ENCODE measurements around the gene FHAD1.
A peak's percentile ranks its signal among the peaks of the same experiment; 100 is the strongest.

FHAD1 gene

DNA sequence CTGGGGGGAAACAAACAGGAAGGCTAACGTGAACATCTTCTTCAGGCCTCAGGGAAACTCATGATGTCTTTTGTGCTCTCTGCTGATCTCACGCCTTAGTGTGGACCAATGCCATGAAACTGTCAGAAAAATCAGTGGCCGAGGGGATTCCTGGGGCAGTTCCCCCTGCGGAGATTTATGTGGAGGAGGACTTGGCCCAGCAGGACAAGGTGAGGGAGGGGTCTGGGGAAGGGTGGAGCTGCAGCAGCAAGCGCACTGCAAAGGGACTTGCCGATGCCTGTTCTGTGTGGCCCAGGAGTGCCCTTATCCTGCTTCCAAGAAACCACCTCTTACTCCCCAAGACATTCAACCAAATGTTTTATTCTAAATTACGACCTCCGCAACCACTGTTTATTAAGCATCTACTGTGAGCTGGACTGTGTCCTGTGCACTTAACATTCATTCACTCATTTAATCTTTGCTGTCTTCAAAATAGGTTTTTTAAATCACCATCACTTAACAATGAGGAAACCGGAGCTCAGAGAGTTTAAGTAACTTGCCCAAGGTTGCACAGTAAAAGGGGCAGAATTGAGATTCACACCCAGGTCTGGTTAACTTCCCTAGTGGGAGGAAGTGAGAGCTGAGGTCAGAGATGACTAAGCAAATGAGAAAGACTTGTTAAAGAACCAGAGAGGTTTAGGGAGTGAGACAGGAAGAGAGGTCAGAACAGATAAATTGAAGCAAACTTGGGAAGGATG lies 49.7 kb downstream of the FHAD1 start:
- TF ChIP-seq, protein P1, sequence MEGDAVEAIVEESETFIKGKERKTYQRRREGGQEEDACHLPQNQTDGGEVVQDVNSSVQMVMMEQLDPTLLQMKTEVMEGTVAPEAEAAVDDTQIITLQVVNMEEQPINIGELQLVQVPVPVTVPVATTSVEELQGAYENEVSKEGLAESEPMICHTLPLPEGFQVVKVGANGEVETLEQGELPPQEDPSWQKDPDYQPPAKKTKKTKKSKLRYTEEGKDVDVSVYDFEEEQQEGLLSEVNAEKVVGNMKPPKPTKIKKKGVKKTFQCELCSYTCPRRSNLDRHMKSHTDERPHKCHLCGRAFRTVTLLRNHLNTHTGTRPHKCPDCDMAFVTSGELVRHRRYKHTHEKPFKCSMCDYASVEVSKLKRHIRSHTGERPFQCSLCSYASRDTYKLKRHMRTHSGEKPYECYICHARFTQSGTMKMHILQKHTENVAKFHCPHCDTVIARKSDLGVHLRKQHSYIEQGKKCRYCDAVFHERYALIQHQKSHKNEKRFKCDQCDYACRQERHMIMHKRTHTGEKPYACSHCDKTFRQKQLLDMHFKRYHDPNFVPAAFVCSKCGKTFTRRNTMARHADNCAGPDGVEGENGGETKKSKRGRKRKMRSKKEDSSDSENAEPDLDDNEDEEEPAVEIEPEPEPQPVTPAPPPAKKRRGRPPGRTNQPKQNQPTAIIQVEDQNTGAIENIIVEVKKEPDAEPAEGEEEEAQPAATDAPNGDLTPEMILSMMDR (IDR thresholded peaks at IDR 0.05): no peak

DNA sequence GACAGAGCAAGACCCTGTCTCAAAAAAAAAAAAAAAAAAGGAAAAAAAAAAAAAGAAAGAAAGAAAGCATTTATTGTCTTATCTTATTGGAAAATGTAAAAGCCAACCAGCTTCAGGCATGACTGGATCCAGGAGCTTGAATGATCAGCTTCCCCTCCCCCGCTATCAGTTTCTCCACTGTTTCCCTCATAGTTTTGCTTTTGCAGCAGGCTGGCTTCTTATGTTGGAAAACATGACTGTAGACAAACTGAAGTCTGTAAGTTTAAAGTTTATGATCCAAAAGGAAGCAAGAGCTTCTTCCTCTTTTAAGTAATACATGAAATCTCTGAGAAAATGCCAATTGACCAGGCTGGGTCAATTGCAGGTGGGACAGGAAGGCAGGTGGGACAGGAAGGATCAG lies 52.2 kb downstream of the FHAD1 start:
- TF ChIP-seq, protein P1 (IDR thresholded peaks at IDR 0.05): no peak

DNA sequence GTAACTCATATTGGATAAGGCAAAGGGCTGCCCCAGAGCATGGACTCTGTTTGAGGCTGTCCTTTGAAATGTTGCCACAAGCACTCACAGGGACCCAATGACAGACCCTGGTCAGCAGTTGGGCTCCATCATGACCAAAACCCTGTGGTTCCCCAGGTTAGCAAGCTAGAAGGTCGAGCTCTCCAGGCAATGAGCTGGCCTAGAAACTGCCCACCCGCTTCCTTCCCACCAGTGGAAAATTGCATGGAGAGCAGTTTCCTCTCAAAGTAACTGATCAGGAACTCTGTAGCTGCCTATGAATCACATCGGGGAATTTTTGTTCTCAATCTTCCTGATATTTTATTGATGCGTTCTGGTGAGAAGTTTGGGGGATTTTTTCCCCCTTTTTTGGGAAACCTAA lies 52.8 kb downstream of the FHAD1 start:
- TF ChIP-seq, protein P1 (IDR thresholded peaks at IDR 0.05): no peak

DNA sequence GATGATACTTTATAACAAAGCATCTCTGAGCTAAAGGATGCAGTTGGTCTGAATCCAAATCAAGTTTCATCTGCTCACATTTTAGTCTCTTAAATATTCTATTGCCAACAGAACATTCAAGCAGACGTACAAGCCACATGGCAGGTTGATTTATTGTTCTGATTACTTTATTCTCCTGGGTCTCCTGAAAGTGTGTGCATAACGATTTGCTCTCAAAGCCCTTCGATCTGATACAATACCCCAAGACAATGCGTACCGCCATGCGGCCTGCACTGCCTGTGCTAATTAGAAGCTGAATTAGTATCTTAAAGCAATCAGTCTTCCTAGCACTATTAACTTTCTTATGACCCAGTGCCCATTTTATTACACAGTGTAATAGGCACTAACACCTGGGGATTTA lies 56.9 kb downstream of the FHAD1 start:
- TF ChIP-seq, protein P1 (IDR thresholded peaks at IDR 0.05): no peak

DNA sequence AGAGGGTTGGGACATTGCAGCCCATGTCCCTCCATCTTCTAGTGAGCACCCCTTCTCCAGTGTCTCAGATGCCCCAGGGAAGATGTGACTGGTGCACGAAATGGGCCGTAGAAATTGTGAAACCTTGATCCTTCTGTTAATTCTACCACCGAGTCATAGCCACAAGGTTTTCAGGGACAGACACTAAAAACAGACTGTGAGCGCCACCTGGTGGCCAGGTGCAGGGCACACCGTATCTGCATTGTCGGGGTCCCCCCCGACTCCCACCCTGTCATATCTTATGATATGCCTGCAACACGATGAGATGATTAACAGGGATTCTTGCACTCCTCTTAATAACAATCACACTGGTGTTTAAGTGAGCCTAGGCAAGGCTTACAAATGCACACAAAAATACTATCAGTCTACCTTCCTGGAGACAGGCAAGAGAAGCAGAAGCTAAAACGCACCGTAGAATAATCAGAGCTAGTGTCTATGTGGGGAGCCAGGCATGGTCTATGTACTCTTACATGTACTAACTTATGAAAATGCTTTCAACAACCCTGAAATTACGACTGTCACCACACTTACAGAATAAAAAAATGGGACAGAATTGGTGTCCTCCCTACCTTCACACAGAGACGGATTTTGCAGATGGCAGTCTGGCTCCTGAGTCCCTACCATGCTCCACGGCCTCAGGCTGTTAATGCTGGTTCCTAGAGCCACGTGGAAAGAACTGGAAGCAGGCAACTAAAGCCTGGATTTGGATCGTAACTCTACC lies 57.9 kb downstream of the FHAD1 start:
- TF ChIP-seq, protein P1 (IDR thresholded peaks at IDR 0.05): peak; percentile 74

DNA sequence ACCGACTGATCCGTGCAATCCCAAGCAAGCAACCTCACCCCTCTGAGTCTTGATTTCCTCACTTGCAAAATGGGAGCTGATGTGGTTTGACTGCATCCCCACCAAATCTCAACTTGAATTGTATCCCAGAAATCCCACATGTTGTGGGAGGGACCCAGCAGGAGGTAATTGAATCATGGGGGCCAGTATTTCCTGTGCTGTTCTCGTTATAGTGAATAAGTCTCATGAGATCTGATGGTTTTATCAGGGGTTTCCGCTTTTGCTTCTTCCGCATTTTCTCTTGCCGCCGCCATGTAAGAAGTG lies 58.4 kb downstream of the FHAD1 start:
- TF ChIP-seq, protein P1 (IDR thresholded peaks at IDR 0.05): no peak

DNA sequence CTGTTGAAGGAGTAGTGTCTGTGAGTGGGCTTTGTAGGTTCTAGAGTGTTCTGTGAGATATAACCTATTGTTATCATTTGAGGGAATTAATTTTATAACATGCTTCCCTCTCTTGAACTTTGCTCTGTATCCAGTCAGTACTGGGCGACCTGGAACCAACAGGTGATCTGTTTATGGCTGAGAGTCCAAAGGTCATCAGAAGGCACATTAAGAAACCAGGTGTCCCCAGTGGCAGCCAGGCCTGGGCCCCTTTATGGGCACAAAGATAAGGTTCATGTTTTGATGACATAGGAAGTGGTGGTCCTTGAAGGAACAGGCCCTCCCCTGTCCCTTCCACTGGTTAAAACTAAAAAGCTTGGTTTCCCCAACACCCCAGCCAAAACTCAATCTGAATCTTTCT lies 61.1 kb downstream of the FHAD1 start:
- TF ChIP-seq, protein P1 (IDR thresholded peaks at IDR 0.05): no peak

All from LNCAP (cell line).